Thymus (tissue), 11 donors: ENCODE measurements around the gene ATP5PO. TPM values are rescaled to one million over a fixed set of nuclear protein-coding genes. Genes with fewer than 3 reads are reported as not detected.

ENCODE experiments used
- DNase-seq, 9 donors: peaks; one replicate each; pipeline ENCODE4 v3.0.0-alpha.2; 2013; ENCODE audit warnings: low spot score in 9 of 9, low read depth in 6 of 9, missing footprints in 1 of 9
- H3K27ac ChIP-seq, 2 donors: one replicate each; pipeline ENCODE4 v1.5.1; 2013; ENCODE audit warnings: control low read depth in 1 of 2, low read depth in 1 of 2, low read length in 1 of 2, mild to moderate bottlenecking in 1 of 2, moderate library complexity in 1 of 2
- H3K27me3 ChIP-seq, 2 donors: one replicate each; pipeline ENCODE4 v1.5.1; 2013; ENCODE audit warnings: low read length in 1 of 2; ENCODE audit not compliant: control insufficient read depth in 2 of 2, insufficient read depth in 1 of 2
- H3K36me3 ChIP-seq, 2 donors: one replicate each; pipeline ENCODE4 v1.5.1; 2013; ENCODE audit warnings: low read length in 1 of 2, mild to moderate bottlenecking in 1 of 2, moderate library complexity in 1 of 2; ENCODE audit not compliant: control insufficient read depth in 2 of 2, insufficient read depth in 2 of 2
- H3K4me1 ChIP-seq, 2 donors: one replicate each; pipeline ENCODE4 v1.5.1; 2013; ENCODE audit warnings: low read length in 2 of 2; ENCODE audit not compliant: control insufficient read depth in 2 of 2, insufficient read depth in 2 of 2
- H3K4me3 ChIP-seq, 2 donors: one replicate each; pipeline ENCODE4 v1.5.1; 2013; ENCODE audit warnings: low read length in 2 of 2, control low read depth in 1 of 2, mild to moderate bottlenecking in 1 of 2
- H3K9me3 ChIP-seq, 2 donors: one replicate each; pipeline ENCODE4 v1.5.1; 2013; ENCODE audit warnings: low read length in 1 of 2, mild to moderate bottlenecking in 1 of 2; ENCODE audit not compliant: control insufficient read depth in 2 of 2, insufficient read depth in 1 of 2
- WGBS: extraction: QIAGEN DNeasy Blood & Tissue Kit; methylation state at CpG from one replicate; pipeline ENCODE4 v1.1.7; 2013; 5-methylcytosine and 5-hydroxymethylcytosine counted together
- polyA plus RNA-seq: library from polyadenylated mRNA; stranded (reverse); fragments of 200-250 nt; gene quantifications from one replicate; pipeline ENCODE4 v1.2.3, GENCODE V29; 2013
- total RNA-seq: library from RNA; stranded (reverse); fragments of 120-200 nt; gene quantifications from one replicate; pipeline ENCODE4 v1.2.4, GENCODE V29; 2013
- donor health status: healthy.

Gene ATP5PO
- total and polyA plus RNA-seq, 2 donors: 252 to 294 TPM

DNA sequence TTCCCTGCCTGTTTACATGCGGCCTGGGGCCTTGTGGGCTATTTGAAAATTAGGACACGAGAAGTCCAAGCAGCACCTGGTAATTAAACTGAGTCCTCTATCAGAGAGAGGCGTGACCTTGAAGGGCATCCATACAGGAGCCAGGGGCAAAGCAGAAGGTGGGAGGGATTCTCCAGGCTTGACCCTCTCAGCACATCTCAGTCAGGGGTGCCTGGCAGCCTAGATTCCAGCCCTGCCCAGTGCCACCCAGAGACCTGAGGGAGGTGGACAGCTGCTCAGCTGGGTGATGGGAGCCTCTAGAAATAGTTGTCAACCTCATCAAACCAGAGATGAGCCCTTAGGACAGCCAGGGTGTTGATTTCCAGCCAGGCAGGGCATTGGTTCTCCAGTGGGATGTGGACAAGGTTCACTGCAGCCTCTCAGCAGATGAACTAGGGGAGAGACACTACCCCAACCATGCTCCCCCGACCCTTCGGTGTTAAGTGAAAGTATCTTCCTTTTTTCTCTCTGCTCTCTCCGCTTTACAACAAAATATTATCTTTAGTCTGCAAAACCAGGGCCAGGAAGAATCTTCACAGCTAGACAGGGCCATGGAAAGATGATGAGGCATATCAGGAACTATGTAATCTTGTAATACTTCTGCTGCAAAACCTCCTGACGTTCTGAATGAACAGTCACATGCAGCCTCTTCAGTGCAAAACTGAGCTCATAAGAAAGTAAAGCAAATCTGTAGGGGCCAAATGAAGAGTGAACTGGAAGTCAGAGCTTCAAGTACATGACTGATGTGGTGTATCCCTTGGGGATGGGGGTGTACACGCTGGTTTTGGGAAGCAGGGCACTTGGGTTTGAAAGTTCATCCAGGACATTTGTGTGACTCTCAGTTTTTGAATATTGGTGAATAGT is 35.9 kb upstream of the ATP5PO start:
- DNase-seq: no peak
- Histone ChIP-seq H3K9me3 (no peaks in the 10 kb centered on the region), H3K36me3 (peaks cover 0 to 5% of the 10 kb centered on the region in 2 donors), H3K27me3 (no peaks in the 10 kb centered on the region), H3K4me1 (peaks cover 43 to 55% of the 10 kb centered on the region in 2 donors), H3K4me3 (no peak overlapping the region), H3K27ac (no peak overlapping the region)
- 83% methylated on average over 8 of the region's 8 CpGs for WGBS

DNA sequence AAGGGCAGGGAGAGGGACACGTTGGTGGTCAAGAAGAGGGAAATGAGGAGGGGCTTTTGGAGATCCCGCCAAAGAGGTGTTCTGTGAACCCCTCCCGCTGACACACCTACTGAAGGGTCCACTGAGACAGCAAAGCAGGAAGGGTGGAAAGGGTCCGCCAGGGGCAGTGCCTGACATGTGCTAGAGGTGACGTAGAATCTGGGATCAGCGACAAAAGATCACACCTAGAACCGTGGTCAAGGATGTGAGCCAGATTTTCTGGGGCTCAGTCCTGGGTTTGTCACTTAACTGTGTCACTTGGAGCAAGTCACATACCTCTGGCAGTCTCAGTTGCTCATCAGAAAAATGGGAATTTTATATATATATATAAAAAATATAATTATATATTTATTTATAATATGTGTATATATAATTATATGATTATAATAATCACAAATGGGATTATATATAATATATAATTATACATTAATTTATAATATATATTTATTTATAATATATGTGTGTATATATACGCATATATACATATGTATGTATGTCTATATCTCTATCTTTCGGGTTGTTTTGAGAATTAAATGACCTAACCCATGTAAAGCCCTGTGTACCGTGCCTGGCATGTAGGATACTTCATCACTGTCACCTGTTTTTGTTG is 35.0 kb upstream of the ATP5PO start:
- H3K4me3 ChIP-seq: peak overlapping the region in 1 of 2 donors; percentile 31
- H3K27ac ChIP-seq: peak overlapping the region; percentile 88 to 92
- H3K9me3 ChIP-seq: no peaks in the 10 kb centered on the region
- H3K36me3 ChIP-seq: peaks cover 0 to 5% of the 10 kb centered on the region in 2 donors
- H3K4me1 ChIP-seq: peaks cover 43 to 56% of the 10 kb centered on the region in 2 donors
- WGBS: 85% methylated on average over 10 of the region's 10 CpGs
- no peaks in the 10 kb centered on the region for H3K27me3 ChIP-seq
- no peak for DNase-seq

DNA sequence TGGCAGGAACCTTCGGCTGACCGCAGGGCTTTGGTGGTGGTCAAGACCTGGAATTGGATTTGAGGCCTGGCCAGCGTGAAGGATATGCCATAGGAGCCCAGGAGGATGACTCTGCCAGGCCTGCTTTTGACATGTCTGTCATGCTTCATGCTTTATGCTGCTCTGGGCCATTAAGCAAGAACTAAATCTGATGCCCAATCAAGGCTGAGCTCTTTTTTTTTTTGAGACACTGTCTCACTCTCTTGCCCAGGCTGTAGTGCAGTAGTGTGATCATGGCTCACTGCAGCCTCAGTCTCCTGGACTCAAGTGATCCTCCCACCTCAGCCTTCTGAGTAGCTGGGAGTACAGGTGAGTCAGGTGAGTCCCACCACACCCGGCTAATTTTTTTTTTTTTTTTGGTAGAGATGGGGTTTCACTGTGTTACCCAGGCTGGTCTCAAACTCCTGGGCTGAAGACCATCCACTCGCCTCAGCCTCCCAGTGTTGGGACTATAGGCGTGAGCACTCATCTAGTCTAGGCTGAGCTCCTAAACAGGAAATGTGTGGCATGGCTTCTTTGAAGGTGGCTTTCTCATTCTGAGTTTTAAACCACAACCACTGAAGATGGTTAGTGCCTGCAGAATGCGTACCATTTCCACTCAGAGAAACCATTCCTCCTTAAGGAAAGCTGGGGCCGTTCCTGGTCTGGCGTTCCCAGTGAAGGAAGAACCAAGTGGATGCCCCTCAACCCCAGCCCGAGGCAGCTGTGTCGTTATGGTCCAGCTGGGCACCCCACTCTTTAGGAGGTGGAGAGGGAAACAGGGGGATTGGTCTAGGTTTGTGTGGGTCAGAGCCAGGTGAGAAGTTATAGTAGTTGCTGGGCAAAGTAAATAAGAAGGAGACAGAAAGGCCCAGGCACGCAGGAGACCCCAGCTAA is 34.2 kb upstream of the ATP5PO start:
- H3K36me3 ChIP-seq: peaks cover 0 to 8% of the 10 kb centered on the region in 2 donors
- no peaks in the 10 kb centered on the region for H3K27me3 ChIP-seq
- 38% methylated on average over 12 of the region's 12 CpGs for WGBS
- H3K4me1 ChIP-seq: peaks cover 43 to 56% of the 10 kb centered on the region in 2 donors
- peak in 5 of 9 donors; percentile 24 to 77 (median 57) for DNase-seq
- peak overlapping the region in 1 of 2 donors; percentile 31 for H3K4me3 ChIP-seq
- H3K9me3 ChIP-seq: no peaks in the 10 kb centered on the region
- H3K27ac ChIP-seq: peak overlapping the region; percentile 92 to 100

DNA sequence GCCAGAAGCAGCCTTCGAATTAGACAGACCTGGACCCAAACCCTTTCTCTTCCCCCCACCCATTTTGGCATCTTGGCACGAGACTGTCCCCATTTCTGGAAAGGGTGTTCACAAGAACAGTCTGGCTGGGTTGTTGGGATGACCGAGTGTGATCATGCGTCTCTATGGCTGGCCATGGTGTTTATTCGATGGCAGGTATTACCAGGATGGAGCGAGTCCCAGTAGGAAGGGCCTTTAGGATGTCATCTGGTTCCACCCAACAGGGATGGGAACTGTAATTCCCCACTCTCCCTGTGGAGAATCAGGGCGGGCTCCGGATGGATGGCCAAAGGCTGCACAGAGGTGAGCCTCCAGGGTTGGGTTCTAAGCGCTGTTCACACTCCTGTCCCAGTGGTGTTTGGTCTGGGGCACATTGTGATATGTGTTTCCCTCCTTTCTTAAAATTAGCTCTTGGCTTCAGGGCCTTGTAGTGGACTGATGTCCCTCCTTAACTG is 33.4 kb upstream of the ATP5PO start:
- peak overlapping the region; percentile 92 to 100 for H3K27ac ChIP-seq
- peak overlapping the region in 1 of 2 donors; percentile 2 for H3K4me3 ChIP-seq
- no peaks in the 10 kb centered on the region for H3K9me3 ChIP-seq

DNA sequence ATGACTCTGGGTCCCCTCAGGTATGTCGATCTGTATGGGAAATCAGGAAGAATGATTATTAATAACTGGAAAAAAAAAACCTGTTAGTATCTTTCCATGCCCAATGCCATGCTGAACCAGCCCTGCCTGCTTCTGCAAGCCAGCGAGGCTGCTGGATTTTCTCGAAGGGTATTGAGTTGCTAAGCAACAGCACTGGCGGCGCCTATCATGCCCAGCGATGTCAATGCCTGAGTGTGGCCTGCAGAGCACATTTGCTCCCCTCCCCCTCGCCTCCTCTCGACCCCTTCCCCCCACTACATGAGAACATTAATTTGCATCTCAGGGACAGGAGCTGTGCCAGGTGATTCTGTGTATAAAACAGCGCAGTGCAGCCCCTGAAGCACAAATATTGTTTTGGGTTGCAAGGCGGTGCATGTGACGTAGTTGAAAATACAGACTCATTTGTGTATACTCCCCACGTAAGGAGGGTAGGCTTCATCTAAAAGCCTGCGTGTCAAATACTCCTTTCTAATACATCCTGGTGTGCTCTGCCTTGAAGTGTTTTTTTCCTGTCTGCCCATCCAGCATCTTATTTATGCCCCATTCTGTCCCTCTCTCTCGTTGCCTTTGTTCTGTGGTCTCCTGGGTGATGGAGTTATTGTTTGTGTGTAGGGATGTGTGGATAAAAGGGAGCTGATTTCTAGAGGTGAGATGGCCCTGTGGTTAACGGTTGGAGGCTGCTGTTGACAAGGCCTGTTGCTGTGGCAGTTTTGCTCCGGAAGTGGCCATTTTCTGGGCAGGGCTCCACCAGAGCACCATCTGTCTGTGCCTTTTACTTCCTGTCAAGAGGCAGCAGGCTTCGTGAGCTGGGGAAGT is 32.7 kb upstream of the ATP5PO start:
- peak overlapping the region; percentile 92 to 100 for H3K27ac ChIP-seq
- no peaks in the 10 kb centered on the region for H3K27me3 ChIP-seq
- no peaks in the 10 kb centered on the region for H3K9me3 ChIP-seq
- H3K36me3 ChIP-seq: peaks cover 7 to 15% of the 10 kb centered on the region in 2 donors
- peak in 7 of 9 donors; percentile 60 to 92 (median 75) for DNase-seq
- H3K4me1 ChIP-seq: peaks cover 43 to 56% of the 10 kb centered on the region in 2 donors
- peak overlapping the region; percentile 19 to 36 for H3K4me3 ChIP-seq
- WGBS: 22% methylated on average over 17 of the region's 17 CpGs

More for the DNA sequence above, 33.4 kb upstream of the ATP5PO start:
- DNase-seq: peak in 1 of 9 donors; percentile 14
- Histone ChIP-seq H3K36me3 (peaks cover under 1 to 10% of the 10 kb centered on the region in 2 donors), H3K4me1 (peaks cover 43 to 56% of the 10 kb centered on the region in 2 donors), H3K27me3 (no peaks in the 10 kb centered on the region)
- 78% methylated on average over 9 of the region's 9 CpGs for WGBS

DNA sequence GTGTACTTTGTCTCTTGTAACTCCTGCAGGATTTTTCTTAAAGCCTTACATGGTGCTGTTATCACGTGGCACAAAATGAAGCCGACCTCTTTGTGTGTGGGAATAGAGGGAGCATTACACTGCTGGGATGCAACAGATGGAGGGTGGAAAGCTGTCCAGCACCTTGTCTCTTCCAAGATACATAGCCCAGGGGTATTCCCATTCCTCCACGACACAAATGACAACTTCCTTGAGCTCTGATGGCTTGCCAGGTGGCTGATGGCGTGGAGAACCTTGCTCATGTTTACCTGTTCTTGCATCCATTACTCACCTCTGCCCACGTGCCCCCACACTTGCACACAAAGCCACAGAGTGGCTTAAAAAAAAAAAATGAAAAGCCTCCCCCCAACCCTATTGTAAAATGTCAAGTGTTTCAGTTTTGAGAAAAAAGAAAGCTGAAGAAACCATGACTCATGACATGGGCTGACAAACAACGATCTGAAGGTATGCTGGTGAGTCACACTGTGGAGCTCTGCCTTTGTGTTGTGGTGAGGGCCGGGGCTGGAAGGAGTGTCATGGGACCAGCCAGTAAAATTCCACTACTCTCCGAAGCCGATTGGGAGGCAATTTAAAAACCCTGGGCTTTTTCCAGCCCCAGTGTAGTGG is 32.0 kb upstream of the ATP5PO start:
- peak overlapping the region; percentile 19 to 36 for H3K4me3 ChIP-seq
- H3K36me3 ChIP-seq: peaks cover 7 to 21% of the 10 kb centered on the region in 2 donors
- peak in 7 of 9 donors; percentile 55 to 92 (median 78) for DNase-seq
- peak overlapping the region; percentile 92 to 100 for H3K27ac ChIP-seq
- 25% methylated on average over 9 of the region's 9 CpGs for WGBS
- H3K4me1 ChIP-seq: peaks cover 43 to 56% of the 10 kb centered on the region in 2 donors
- H3K9me3 ChIP-seq: no peaks in the 10 kb centered on the region
- no peaks in the 10 kb centered on the region for H3K27me3 ChIP-seq

DNA sequence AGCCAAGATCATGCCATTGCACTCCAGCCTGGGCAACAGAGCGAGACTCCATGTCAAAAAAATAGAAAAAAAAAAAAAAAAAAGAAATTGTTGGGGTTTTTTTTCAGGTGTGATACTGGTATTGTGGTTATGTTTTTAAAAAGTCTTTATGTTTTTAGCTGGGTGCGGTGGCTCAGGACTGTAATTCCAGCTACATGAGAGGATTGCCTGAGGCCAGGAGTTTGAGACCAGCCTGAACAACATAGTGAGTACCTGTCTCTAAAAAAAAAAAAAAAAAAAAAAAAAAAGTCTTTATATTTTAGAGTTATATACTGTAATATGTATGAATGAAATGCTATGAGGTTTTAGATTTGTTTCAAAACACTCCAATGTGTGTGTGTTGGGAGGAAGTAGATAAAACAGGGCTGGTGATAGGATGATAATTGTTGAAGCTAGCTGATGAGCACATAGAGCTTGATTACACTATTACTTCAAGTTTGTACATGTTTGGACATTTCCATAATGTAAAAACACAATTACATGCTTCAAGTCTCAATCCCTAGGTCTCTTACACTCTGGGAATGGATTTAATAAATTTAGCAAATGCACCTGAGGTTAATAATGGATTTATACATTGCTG is 30.2 kb upstream of the ATP5PO start:
- Histone ChIP-seq H3K9me3 (no peaks in the 10 kb centered on the region), H3K27ac (no peak overlapping the region), H3K27me3 (no peaks in the 10 kb centered on the region), H3K36me3 (peaks cover 9 to 20% of the 10 kb centered on the region in 2 donors), H3K4me1 (peaks cover 38 to 41% of the 10 kb centered on the region in 2 donors), H3K4me3 (no peak overlapping the region)
- 86% methylated on average over 2 of the region's 2 CpGs for WGBS
- DNase-seq: peak in 1 of 9 donors; percentile 32
